ENCODE measurements around the gene DNAJC25.
"Not testable (repeated sequence)": the region's sequence is repeated elsewhere in the genome, so short reads cannot be mapped to it uniquely, and the experiment has no call there.

DNAJC25 gene

GRCh38 chr9:111631214-111631971 lies at the start of gene DNAJC25:
Gene DNAJC25 (plus strand): TSS chr9:111631334. CDS start chr9:111631408, 74 bp downstream.
- DNase-seq, result peak; percentile 93

- DNase-seq, result no peak
Observed at GRCh38 chr9:111582888-111583287, 48.2 kb upstream of the DNAJC25 start.

GRCh38 chr9:111586378-111586777 lies 44.8 kb upstream of the DNAJC25 start:
- DNase-seq, result no peak

GRCh38 chr9:111588846-111589245 lies 42.3 kb upstream of the DNAJC25 start:
- no peak for DNase-seq

- DNase-seq, result peak; percentile 51
Observed at GRCh38 chr9:111597852-111598732, 33.0 kb upstream of the DNAJC25 start.

GRCh38 chr9:111598733-111599091 lies 32.4 kb upstream of the DNAJC25 start:
- DNase-seq, result no peak

- DNase-seq, result no peak
Observed at GRCh38 chr9:111599092-111599954, 31.8 kb upstream of the DNAJC25 start, which contains the start of gene PTGR1. Gene PTGR1 (minus strand): TSS chr9:111599647. CDS start chr9:111597422, 2,225 bp downstream.

- DNase-seq, result no peak
Observed at GRCh38 chr9:111599955-111600343, 31.2 kb upstream of the DNAJC25 start.

- DNase-seq, result no peak
Observed at GRCh38 chr9:111601237-111602018, 29.7 kb upstream of the DNAJC25 start.

- DNase-seq, result no peak
Observed at GRCh38 chr9:111603041-111603440, 28.1 kb upstream of the DNAJC25 start.

GRCh38 chr9:111604054-111604615 lies 27.0 kb upstream of the DNAJC25 start:
- no peak for DNase-seq

GRCh38 chr9:111605041-111605559 lies 26.0 kb upstream of the DNAJC25 start:
- DNase-seq, result no peak

GRCh38 chr9:111610149-111610548 lies 21.0 kb upstream of the DNAJC25 start:
- no peak for DNase-seq

GRCh38 chr9:111610845-111611244 lies 20.3 kb upstream of the DNAJC25 start:
- no peak for DNase-seq

GRCh38 chr9:111613436-111614040 lies 17.6 kb upstream of the DNAJC25 start:
- no peak for DNase-seq

GRCh38 chr9:111615928-111616327 lies 15.2 kb upstream of the DNAJC25 start:
- no peak for DNase-seq

- not testable (repeated sequence) for DNase-seq
Observed at GRCh38 chr9:111617349-111617748, 13.8 kb upstream of the DNAJC25 start.

GRCh38 chr9:111621895-111622480 lies 9.1 kb upstream of the DNAJC25 start:
- no peak for DNase-seq

GRCh38 chr9:111622626-111623025 lies 8.5 kb upstream of the DNAJC25 start:
- no peak for DNase-seq

GRCh38 chr9:111627260-111627963 lies 3.7 kb upstream of the DNAJC25 start:
- no peak for DNase-seq

Measured in activated effector memory CD4-positive, alpha-beta T cell treated with Interleukin-2 at 50 U/mL for 16 hours (primary cell).